Adrenal gland (tissue), 12 donors: ENCODE measurements around the gene ZNF333. TPM values are rescaled to one million over a fixed set of nuclear protein-coding genes. Genes with fewer than 3 reads are reported as not detected.

Source experiments
- DNase-seq, 7 donors: peaks; one replicate each; pipeline ENCODE4 v3.0.0-alpha.2; 2019 to 2020
- H3K27ac ChIP-seq, 5 donors: fragments of 200-600 bp; sonication (generic) in 4 of 5; 1 replicate in 3 of 5; 2 replicates in 2 of 5; pipeline versions ENCODE4 v1.5.1 to v1.8.0; 2016 to 2020; ENCODE audit warnings: mild to moderate bottlenecking in 1 of 5
- H3K27me3 ChIP-seq: fragments of 200-600 bp; 2 replicates; pipeline ENCODE4 v1.8.0; 2021
- H3K36me3 ChIP-seq, 2 donors: fragments of 200-600 bp; replicated peaks in 1 of 2; 1 replicate in 1 of 2; 2 replicates in 1 of 2; pipeline versions ENCODE4 v1.5.1 to v1.8.0; 2018 to 2022
- H3K4me1 ChIP-seq, 2 donors: fragments of 200-600 bp; replicated peaks in 1 of 2; 1 replicate in 1 of 2; 2 replicates in 1 of 2; pipeline versions ENCODE4 v1.5.1 to v1.8.0; 2018 to 2021
- H3K4me3 ChIP-seq, 4 donors: fragments of 200-600 bp; sonication (generic) in 3 of 4; one replicate each; pipeline ENCODE4 v1.5.1; 2016 to 2018
- H3K9me3 ChIP-seq, 3 donors: fragments of 200-600 bp; sonication (generic) in 1 of 3; replicated peaks in 1 of 3; 1 replicate in 2 of 3; 2 replicates in 1 of 3; pipeline versions ENCODE4 v1.5.1 to v1.8.0; 2016 to 2021
- CTCF ChIP-seq, 6 experiments: fragments of 450-650 bp in 4 of 6; fragments of 200-600 bp in 2 of 6; sonication (generic) in 1 of 6; IDR thresholded peaks; 1 replicate in 5 of 6; 2 replicates in 1 of 6; pipeline versions ENCODE4 v1.5.1 to v1.8.0; 2016 to 2021; ENCODE audit warnings: antibody characterized with exemption in 6 of 6, mild to moderate bottlenecking in 2 of 6, moderate library complexity in 1 of 6
- POLR2A ChIP-seq, 2 donors: fragments of 450-650 bp; IDR thresholded peaks; one replicate each; pipeline ENCODE4 v1.6.1; 2017; ENCODE audit warnings: antibody characterized with exemption in 2 of 2, mild to moderate bottlenecking in 2 of 2, moderate library complexity in 1 of 2
- WGBS, 4 donors: extraction: QIAGEN DNeasy Blood & Tissue Kit in 2 of 4; methylation state at CpG; one replicate each; pipeline versions ENCODE4 v1.1.5 to v1.1.7; 2013 to 2017; 5-methylcytosine and 5-hydroxymethylcytosine counted together
- intact Hi-C, 2 donors: fragments of 100-400 bp; cut with DNase I; formaldehyde crosslinking; loops; one replicate each; pipeline versions ENCODE4 v1.14.1 to v1.15.0; 2022 to 2023
- polyA plus RNA-seq, 3 donors: library from polyadenylated mRNA; stranded (reverse); fragments of 200-250 nt in 2 of 3; fragments of 350-450 nt in 1 of 3; fragmentation: Illumina TruSeq in 1 of 3; extraction: RNeasy Lipid Tissue Mini Kit (QIAGEN cat#74804) in 1 of 3; gene quantifications; one replicate each; pipeline ENCODE4 v1.2.3, GENCODE V29; 2013 to 2014
- total RNA-seq, 9 donors: library from RNA; depleted of rRNA in 4 of 9; stranded (reverse); fragments of >200 nt in 4 of 9; fragments of 120-200 nt in 1 of 9; fragmentation: NEBNext Ultra II Directional in 1 of 9; extraction: Animal tissue kit (Norgen Biotek cat#: 25700) in 1 of 9; gene quantifications; one replicate each; pipeline versions ENCODE4 v1.1.0 to v1.2.4, GENCODE V29; 2013 to 2023
- donor health status: healthy with polysubstance abuse.
- donor health status: Bipolar disorder and iron deficiency.
- donor health status: DM: yes; HTN: yes; CAD: no.
- donor health status: DM: no; HTN: no; CAD: no.
- donor health status: DM: no; HTN: no; CAD: no.
- donor health status: DM: yes; HTN: yes; CAD: no.

The ZNF333 gene
- total and polyA plus RNA-seq, 12 donors, result 8.3 to 26.1 (median 17.6) TPM

- no peaks in the 10 kb centered on the region for H3K36me3 ChIP-seq
- peak overlapping the region in 1 of 5 donors; percentile 29 for H3K27ac ChIP-seq
- no peak overlapping the region for H3K4me3 ChIP-seq
- no peak for TF ChIP-seq POLR2A (IDR thresholded peaks at IDR 0.05)
- no peak for TF ChIP-seq CTCF (IDR thresholded peaks at IDR 0.05)
- intact Hi-C loops, result no loop called here
- no peaks in the 10 kb centered on the region for H3K4me1 ChIP-seq
- DNase-seq, result peak in 2 of 7 donors; percentile 14 to 15
- H3K27me3 ChIP-seq, result no peaks in the 10 kb centered on the region
- no peaks in the 10 kb centered on the region for H3K9me3 ChIP-seq
- 58 to 65% (median 61%) methylated on average over 12 of the region's 12 CpGs for WGBS, 4 donors
Measured at GRCh38 chr19:14661372-14661924, 28.4 kb upstream of the ZNF333 start.

- 60 to 76% (median 71%) methylated on average over 3 of the region's 3 CpGs for WGBS, 4 donors
- H3K36me3 ChIP-seq, result no peaks in the 10 kb centered on the region
- H3K27ac ChIP-seq, result no peak overlapping the region
- no peak overlapping the region for H3K4me3 ChIP-seq
- intact Hi-C loops, result no loop called here
- no peaks in the 10 kb centered on the region for H3K4me1 ChIP-seq
- H3K27me3 ChIP-seq, result no peaks in the 10 kb centered on the region
- TF ChIP-seq POLR2A (IDR thresholded peaks at IDR 0.05), result no peak
- no peak for TF ChIP-seq CTCF (IDR thresholded peaks at IDR 0.05)
- no peak for DNase-seq
- no peaks in the 10 kb centered on the region for H3K9me3 ChIP-seq
Measured at GRCh38 chr19:14669940-14670339, 19.9 kb upstream of the ZNF333 start.

GRCh38 chr19:14670408-14670807, 19.4 kb upstream of the ZNF333 start:
- Histone ChIP-seq H3K4me1 (no peaks in the 10 kb centered on the region), H3K4me3 (no peak overlapping the region), H3K27me3 (no peaks in the 10 kb centered on the region), H3K9me3 (no peaks in the 10 kb centered on the region), H3K36me3 (no peaks in the 10 kb centered on the region), H3K27ac (no peak overlapping the region)
- TF ChIP-seq CTCF (IDR thresholded peaks at IDR 0.05) (no peak), POLR2A (IDR thresholded peaks at IDR 0.05) (no peak)
- intact Hi-C loops, result no loop called here
- DNase-seq, result no peak
- 51 to 61% (median 54%) methylated on average over 2 of the region's 2 CpGs for WGBS, 4 donors

GRCh38 chr19:14672188-14672872, 17.5 kb upstream of the ZNF333 start:
- H3K27me3 ChIP-seq, result no peaks in the 10 kb centered on the region
- WGBS, 4 donors, result 67 to 78% (median 72%) methylated on average over 3 of the region's 3 CpGs

More at GRCh38 chr19:14672188-14672872, 17.5 kb upstream of the ZNF333 start:
- DNase-seq, result no peak
- Histone ChIP-seq H3K4me1 (no peaks in the 10 kb centered on the region), H3K27ac (no peak overlapping the region), H3K9me3 (no peaks in the 10 kb centered on the region), H3K4me3 (no peak overlapping the region), H3K36me3 (no peaks in the 10 kb centered on the region)
- intact Hi-C loops, result no loop called here
- TF ChIP-seq CTCF (IDR thresholded peaks at IDR 0.05), result no peak
- TF ChIP-seq POLR2A (IDR thresholded peaks at IDR 0.05), result no peak
